GM12878 (cell line): Measurements from ENCODE around the gene TRPV5. TPM values are rescaled to one million over a fixed set of nuclear protein-coding genes. Genes with fewer than 3 reads are reported as not detected.

Source experiments
- ATAC-seq: fragments of 200-7000 bp; cut with Tn5 transposase; 3 replicates; pipeline ENCODE4 v1.9.1; 2020; ENCODE audit warnings: mild to moderate bottlenecking, moderate library complexity
- BruUV-seq: library from RNA; stranded (reverse); fragments of 400-500 nt; replicated peaks from 2 replicates; lab custom pipeline; 2021; lab: Mats Ljungman, UMichigan
- CTCF ChIA-PET: fragments of 300-600 bp; sonication (Branson Sonifier 250); formaldehyde crosslinking; extraction: SDS; loops from one replicate; lab custom pipeline; 2021; ENCODE audit warnings: inconsistent platforms; lab: Yijun Ruan, JAX
- POLR2A ChIA-PET: fragments of 350-600 bp; formaldehyde crosslinking; extraction: SDS; loops from one replicate; lab custom pipeline; 2021; ENCODE audit warnings: inconsistent platforms; lab: Charles Lee
- RAD21 ChIA-PET: fragments of 300-600 bp; sonication (Branson Sonifier 250); formaldehyde crosslinking; loops from one replicate; lab custom pipeline; 2023; ENCODE audit warnings: antibody characterized with exemption; ENCODE audit not compliant: unreplicated experiment; lab: Charles Lee
- SMC1A ChIA-PET: fragments of 300-600 bp; sonication (Branson Sonifier 250); formaldehyde crosslinking; loops from one replicate; lab custom pipeline; 2023; ENCODE audit not compliant: unreplicated experiment, uncharacterized antibody; lab: Charles Lee
- DNase-seq: peaks from one replicate; pipeline ENCODE4 v3.0.0-alpha.2; 2011; ENCODE audit warnings: low read depth, low spot score
- FAIRE-seq: peaks from 3 replicates; lab custom pipeline; 2011; peaks lifted over from hg19 to GRCh38; lab: Jason Lieb, UNC
- H2AFZ ChIP-seq: 2 replicates; pipeline ENCODE4 v1.6.0; 2011; ENCODE audit warnings: low read depth, low read length, control low read depth; ENCODE audit not compliant: control insufficient read depth
- H3K27ac ChIP-seq: 2 replicates; pipeline ENCODE4 v1.5.1; 2011; ENCODE audit warnings: control low read depth; ENCODE audit not compliant: control insufficient read depth, insufficient read depth
- H3K27me3 ChIP-seq, 2 experiments: replicated peaks in 1 of 2; 2 replicates each; pipeline versions ENCODE4 v1.6.0 to v1.6.1; 2011; ENCODE audit warnings: low read length in 1 of 2; ENCODE audit not compliant: control insufficient read depth in 2 of 2, insufficient read depth in 2 of 2
- H3K36me3 ChIP-seq, 2 experiments: 2 replicates each; pipeline ENCODE4 v1.5.1; 2011; ENCODE audit warnings: low read length in 1 of 2; ENCODE audit not compliant: control insufficient read depth in 2 of 2, insufficient read depth in 2 of 2
- H3K4me1 ChIP-seq: 2 replicates; pipeline ENCODE4 v1.6.1; 2011; ENCODE audit warnings: mild to moderate bottlenecking, low read length, moderate library complexity, mixed read lengths; ENCODE audit not compliant: control insufficient read depth, insufficient read depth
- H3K4me2 ChIP-seq: 2 replicates; pipeline ENCODE4 v1.6.0; 2011; ENCODE audit warnings: control low read depth; ENCODE audit not compliant: control insufficient read depth, insufficient read depth
- H3K4me3 ChIP-seq: fragments of 200-600 bp; sonication (generic); 2 replicates; pipeline ENCODE4 v1.5.1; 2016
- H3K79me2 ChIP-seq: 2 replicates; pipeline ENCODE4 v1.6.0; 2011; ENCODE audit warnings: low read length; ENCODE audit not compliant: control insufficient read depth, insufficient read depth
- H3K9ac ChIP-seq: 2 replicates; pipeline ENCODE4 v1.8.0; 2011; ENCODE audit warnings: low read length, control low read depth, mixed read lengths; ENCODE audit not compliant: control insufficient read depth, insufficient read depth
- H3K9me3 ChIP-seq: replicated peaks from 3 replicates; pipeline ENCODE4 v1.5.1; 2011; ENCODE audit warnings: mild to moderate bottlenecking, low read length; ENCODE audit not compliant: control insufficient read depth, insufficient read depth
- H4K20me1 ChIP-seq: 2 replicates; pipeline ENCODE4 v1.6.0; 2011; ENCODE audit not compliant: control insufficient read depth, insufficient read depth
- CREB1 ChIP-seq: IDR thresholded peaks from 2 replicates; pipeline ENCODE4 v1.6.1; 2012; ENCODE audit warnings: low read depth, mild to moderate bottlenecking, inconsistent platforms
- IKZF1 ChIP-seq: fragments of 450-650 bp; conservative IDR thresholded peaks from 2 replicates; pipeline ENCODE4 v1.6.1; 2017; ENCODE audit warnings: antibody characterized with exemption, mild to moderate bottlenecking
- KLF5 ChIP-seq: fragments of 450-650 bp; IDR thresholded peaks from 2 replicates; pipeline ENCODE4 v1.6.1; 2014; ENCODE audit warnings: mild to moderate bottlenecking; ENCODE audit not compliant: partially characterized antibody
- MEF2B ChIP-seq: fragments of 450-650 bp; IDR thresholded peaks from 2 replicates; pipeline ENCODE4 v1.6.1; 2018; ENCODE audit warnings: mild to moderate bottlenecking, moderate library complexity; ENCODE audit not compliant: partially characterized antibody, poor library complexity, severe bottlenecking
- RFX5 ChIP-seq: IDR thresholded peaks from 2 replicates; pipeline ENCODE4 v1.6.1; 2011; ENCODE audit warnings: low read depth, low read length, improper control_type of control experiment
- SKIL ChIP-seq: fragments of 450-650 bp; IDR thresholded peaks from 2 replicates; pipeline ENCODE4 v1.6.1; 2017; ENCODE audit warnings: mild to moderate bottlenecking, low read depth, inconsistent platforms; ENCODE audit not compliant: poor library complexity, severe bottlenecking
- SP1 ChIP-seq: IDR thresholded peaks from one replicate; pipeline ENCODE4 v1.6.1; 2011; ENCODE audit warnings: low read depth, low read length
- SUPT20H ChIP-seq: IDR thresholded peaks from 2 replicates; pipeline ENCODE4 v1.6.1; 2011; ENCODE audit warnings: low read depth, mild to moderate bottlenecking, low read length, moderate library complexity, borderline replicate concordance; ENCODE audit not compliant: control insufficient read depth
- ZBED1 ChIP-seq: IDR thresholded peaks from 2 replicates; pipeline ENCODE4 v1.6.1; 2016; ENCODE audit warnings: borderline replicate concordance
- WGBS: methylation state at CpG from one replicate; pipeline ENCODE4 v1.1.6; 2016; ENCODE audit warnings: low lambda C conversion rate; ENCODE audit not compliant: insufficient replicate concordance, insufficient coverage; ENCODE audit errors: missing lambda C conversion rate; 5-methylcytosine and 5-hydroxymethylcytosine counted together
- in situ Hi-C: fragments of 300-500 bp; cut with MboI; formaldehyde crosslinking; loops from 9 replicates; pipeline ENCODE4 v1.14.3; 2018; ENCODE audit warnings: mixed read lengths
- intact Hi-C: fragments of 100-400 bp; cut with micrococcal nuclease; formaldehyde crosslinking; loops from one replicate; pipeline ENCODE4 v1.14.2; 2022; ENCODE audit not compliant: unreplicated experiment
- polyA plus RNA-seq, 11 experiments: library from polyadenylated mRNA; depleted of rRNA in 4 of 11; unstranded in 6 of 11; stranded (reverse) in 5 of 11; fragments of >200 nt; fragmentation: Nextera tagmentation in 4 of 11; fragmentation: Illumina TruSeq in 1 of 11; extraction: Ambion mirVana in 4 of 11; extraction: Trizol in 1 of 11; gene quantifications; 1 replicate in 1 of 11; 2 replicates in 10 of 11; pipeline versions ENCODE4 v1.2.1 to v1.2.3, GENCODE V29; 2011 to 2016; ENCODE audit warnings: inconsistent platforms in 2 of 11, missing spikeins in 2 of 11, low read depth in 1 of 11
- total RNA-seq, 4 experiments: library from RNA; depleted of rRNA in 3 of 4; stranded (reverse); fragments of >200 nt in 3 of 4; fragmentation: Illumina TruSeq in 1 of 4; extraction: Trizol in 1 of 4; gene quantifications; 2 replicates each; pipeline versions ENCODE4 v1.2.1 to v1.2.3, GENCODE V29; 2013 to 2021
- TF ChIP-seq, protein P1 (sequence below): fragments of 450-650 bp; IDR thresholded peaks from 2 replicates; pipeline ENCODE4 v1.6.1; 2016; ENCODE audit warnings: mild to moderate bottlenecking

The TRPV5 gene
- total and polyA plus RNA-seq, 10 of the 15 experiments (the other 5 are each of a cell fraction or from before 2014, with no cell fraction given): not detected

DNA sequence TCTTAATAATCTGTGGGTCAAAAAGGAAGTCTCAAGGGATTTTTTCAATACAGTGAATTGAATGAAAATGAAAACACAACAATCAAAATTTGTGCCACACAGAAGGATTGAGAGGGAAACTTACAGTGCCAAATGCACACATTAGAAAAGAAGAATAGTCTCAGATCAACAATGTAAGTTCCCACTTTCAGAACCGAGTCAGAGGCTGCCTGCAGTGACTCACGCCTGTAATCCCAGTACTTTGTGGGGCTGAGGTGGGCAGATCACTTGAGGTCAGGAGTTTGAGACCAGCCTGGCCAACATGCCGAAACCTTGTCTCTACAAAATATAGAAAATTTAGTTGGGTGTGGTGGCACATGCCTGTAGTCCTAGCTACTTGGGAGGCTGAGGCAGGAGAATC is 41.1 kb upstream of the TRPV5 start (continued):
- TF ChIP-seq, protein P1, sequence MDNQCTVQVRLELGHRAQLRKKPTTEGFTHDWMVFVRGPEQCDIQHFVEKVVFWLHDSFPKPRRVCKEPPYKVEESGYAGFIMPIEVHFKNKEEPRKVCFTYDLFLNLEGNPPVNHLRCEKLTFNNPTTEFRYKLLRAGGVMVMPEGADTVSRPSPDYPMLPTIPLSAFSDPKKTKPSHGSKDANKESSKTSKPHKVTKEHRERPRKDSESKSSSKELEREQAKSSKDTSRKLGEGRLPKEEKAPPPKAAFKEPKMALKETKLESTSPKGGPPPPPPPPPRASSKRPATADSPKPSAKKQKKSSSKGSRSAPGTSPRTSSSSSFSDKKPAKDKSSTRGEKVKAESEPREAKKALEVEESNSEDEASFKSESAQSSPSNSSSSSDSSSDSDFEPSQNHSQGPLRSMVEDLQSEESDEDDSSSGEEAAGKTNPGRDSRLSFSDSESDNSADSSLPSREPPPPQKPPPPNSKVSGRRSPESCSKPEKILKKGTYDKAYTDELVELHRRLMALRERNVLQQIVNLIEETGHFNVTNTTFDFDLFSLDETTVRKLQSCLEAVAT: no peak
- no peak for TF ChIP-seq SKIL
- no peak for TF ChIP-seq SUPT20H
- no peak for TF ChIP-seq ZBED1
- TF ChIP-seq KLF5: no peak
- no peak for TF ChIP-seq RFX5

DNA sequence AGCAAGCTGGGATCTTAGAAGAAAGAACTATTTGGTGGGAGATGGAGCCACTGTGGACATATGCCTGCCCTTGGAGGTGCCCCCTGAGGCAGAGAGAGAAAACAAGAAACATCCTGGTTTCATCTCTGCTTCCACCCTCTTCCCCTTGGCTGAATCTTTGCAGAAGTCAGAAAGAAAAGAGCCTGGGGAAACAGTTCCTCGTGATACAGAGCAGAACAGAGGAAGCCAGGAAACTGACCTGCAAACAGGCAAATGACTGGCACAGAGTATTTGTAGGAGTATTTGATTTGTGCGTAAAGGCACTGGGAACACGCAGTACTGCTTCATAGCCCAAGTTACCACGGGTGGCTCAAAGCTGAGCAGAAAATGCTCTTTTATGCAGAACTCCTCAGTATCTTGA is 35.6 kb upstream of the TRPV5 start:
- DNase-seq (no peak), ATAC-seq (no peak), FAIRE-seq (no peak)
- RAD21 ChIA-PET: no interaction called here
- Histone ChIP-seq H3K36me3 (no peaks in the 10 kb centered on the region), H4K20me1 (no peaks in the 10 kb centered on the region), H3K27ac (no peak overlapping the region), H3K4me2 (no peak overlapping the region), H3K4me1 (no peaks in the 10 kb centered on the region), H2AFZ (no peak overlapping the region), H3K9ac (no peak overlapping the region), H3K79me2 (no peaks in the 10 kb centered on the region), H3K27me3 (no peaks in the 10 kb centered on the region; a peak in 1 of 4 replicates), H3K4me3 (no peak overlapping the region), H3K9me3 (no peaks in the 10 kb centered on the region)
- in situ Hi-C loops (no loop called here), intact Hi-C loops (no loop called here)
- CTCF ChIA-PET: interaction anchor here (1.4 kb wide), 1 partner anchor 33 kb away, joined by 3 read pairs; no protein-coding TSS in a partner anchor
- BruUV-seq: no TSS peak
- WGBS: 17% methylated on average over 4 of the region's 4 CpGs
- no peak for TF ChIP-seq MEF2B
- TF ChIP-seq SP1: no peak
- no peak for TF ChIP-seq IKZF1
- no peak for TF ChIP-seq CREB1
- SMC1A ChIA-PET: interaction anchor here (1.1 kb wide), 1 partner anchor 59 kb away, joined by 3 read pairs; no protein-coding TSS in a partner anchor
- POLR2A ChIA-PET: no interaction called here
